Dermis blood vessel endothelial cell (primary cell): ENCODE measurements around the gene CRELD2. TPM values are rescaled to one million over a fixed set of nuclear protein-coding genes. Genes with fewer than 3 reads are reported as not detected.

Source experiments
- DNase-seq: peaks from one replicate; pipeline ENCODE4 v3.0.0; 2010
- total RNA-seq: library from RNA; depleted of rRNA; stranded (reverse); fragments of >200 nt; gene quantifications from 2 replicates; pipeline ENCODE4 v1.2.3, GENCODE V29; 2014

The CRELD2 gene
- total RNA-seq, 1 donor from 2014 or later: 77.4 TPM

GRCh38 chr22:49946612-49947295 lies 28.3 kb downstream of the CRELD2 start:
- DNase-seq: no peak

GRCh38 chr22:49947296-49947622 lies 28.8 kb downstream of the CRELD2 start:
- no peak for DNase-seq

GRCh38 chr22:49948116-49948957 lies 29.9 kb downstream of the CRELD2 start:
- DNase-seq: no peak

- DNase-seq: no peak
Observed at GRCh38 chr22:49948958-49949913, 30.8 kb downstream of the CRELD2 start.

GRCh38 chr22:49949914-49950292 lies 31.5 kb downstream of the CRELD2 start:
- no peak for DNase-seq

GRCh38 chr22:49950396-49950994 lies 32.1 kb downstream of the CRELD2 start:
- no peak for DNase-seq

GRCh38 chr22:49951000-49951677 lies 32.7 kb downstream of the CRELD2 start:
- DNase-seq: no peak

- DNase-seq: no peak
Observed at GRCh38 chr22:49951678-49951985, 33.2 kb downstream of the CRELD2 start.

- no peak for DNase-seq
Observed at GRCh38 chr22:49951986-49952896, 33.8 kb downstream of the CRELD2 start.

- no peak for DNase-seq
Observed at GRCh38 chr22:49953027-49953679, 34.7 kb downstream of the CRELD2 start.

GRCh38 chr22:49953680-49954344 lies 35.4 kb downstream of the CRELD2 start:
- no peak for DNase-seq

GRCh38 chr22:49954354-49954753 lies 35.9 kb downstream of the CRELD2 start:
- no peak for DNase-seq

- DNase-seq: no peak
Observed at GRCh38 chr22:49954991-49955580, 36.7 kb downstream of the CRELD2 start.

GRCh38 chr22:49955581-49956417 lies 37.4 kb downstream of the CRELD2 start:
- no peak for DNase-seq

- no peak for DNase-seq
Observed at GRCh38 chr22:49956418-49956770, 38.0 kb downstream of the CRELD2 start.

- DNase-seq: no peak
Observed at GRCh38 chr22:49956914-49957825, 38.7 kb downstream of the CRELD2 start.

- no peak for DNase-seq
Observed at GRCh38 chr22:49957826-49958365, 39.5 kb downstream of the CRELD2 start.
